GM23338 (cell line): ENCODE measurements around the gene PTTG1IP. TPM values are rescaled to one million over a fixed set of nuclear protein-coding genes. Genes with fewer than 3 reads are reported as not detected.

Experiments used
- ATAC-seq: fragments of 200-7000 bp; cut with Tn5 transposase; 3 replicates; pipeline ENCODE4 v1.9.1; 2020
- DNase-seq: peaks from one replicate; pipeline ENCODE4 v3.0.0-alpha.2; 2015; ENCODE audit warnings: low spot score
- H2AFZ ChIP-seq: fragments of 200-600 bp; sonication (generic); 2 replicates; pipeline ENCODE4 v1.8.0; 2016; ENCODE audit warnings: antibody characterized with exemption, mild to moderate bottlenecking, moderate library complexity
- H3F3A ChIP-seq: fragments of 200-600 bp; sonication (generic); replicated peaks from 2 replicates; pipeline ENCODE4 v1.8.0; 2017; ENCODE audit warnings: antibody characterized with exemption, mixed run types, low read depth
- H3K27ac ChIP-seq: fragments of 200-600 bp; sonication (generic); 2 replicates; pipeline ENCODE4 v1.6.1; 2016; ENCODE audit warnings: low read depth
- H3K27me3 ChIP-seq: fragments of 200-600 bp; sonication (generic); 2 replicates; pipeline ENCODE4 v1.8.0; 2016; ENCODE audit warnings: mild to moderate bottlenecking, mixed run types, moderate library complexity; ENCODE audit not compliant: insufficient read depth
- H3K36me3 ChIP-seq: fragments of 200-600 bp; sonication (generic); 2 replicates; pipeline ENCODE4 v1.8.0; 2016; ENCODE audit warnings: mild to moderate bottlenecking; ENCODE audit not compliant: insufficient read depth
- H3K4me1 ChIP-seq: fragments of 200-600 bp; sonication (generic); 2 replicates; pipeline ENCODE4 v1.8.0; 2016; ENCODE audit warnings: mild to moderate bottlenecking, moderate library complexity; ENCODE audit not compliant: insufficient read depth
- H3K4me2 ChIP-seq: fragments of 200-600 bp; sonication (generic); 2 replicates; pipeline ENCODE4 v1.7.1; 2017; ENCODE audit warnings: mixed run types
- H3K4me3 ChIP-seq: fragments of 200-600 bp; sonication (generic); 2 replicates; pipeline ENCODE4 v1.6.1; 2016; ENCODE audit warnings: mixed run types
- H3K79me2 ChIP-seq: fragments of 200-600 bp; sonication (generic); replicated peaks from 2 replicates; pipeline ENCODE4 v1.8.0; 2017; ENCODE audit warnings: mild to moderate bottlenecking; ENCODE audit not compliant: insufficient read depth
- H3K9me2 ChIP-seq: fragments of 200-600 bp; sonication (generic); 2 replicates; pipeline ENCODE4 v1.8.0; 2017; ENCODE audit not compliant: insufficient read depth
- H4K20me1 ChIP-seq: fragments of 200-600 bp; sonication (generic); replicated peaks from 2 replicates; pipeline ENCODE4 v1.8.0; 2017; ENCODE audit warnings: mild to moderate bottlenecking; ENCODE audit not compliant: insufficient read depth
- H3K27ac Mint-ChIP-seq: 2 replicates; pipeline ENCODE4 v1.8.0; 2020; ENCODE audit warnings: inconsistent platforms, mild to moderate bottlenecking, moderate library complexity, mixed read lengths
- H3K27me3 Mint-ChIP-seq: 3 replicates; pipeline ENCODE4 v1.8.0; 2022; ENCODE audit warnings: low read depth, mild to moderate bottlenecking, moderate library complexity, mixed read lengths, inconsistent platforms; ENCODE audit not compliant: insufficient read depth, poor library complexity
- H3K36me3 Mint-ChIP-seq: 3 replicates; pipeline ENCODE4 v1.8.0; 2021; ENCODE audit warnings: low read depth, mild to moderate bottlenecking, inconsistent platforms, moderate library complexity, mixed read lengths
- H3K4me1 Mint-ChIP-seq: 3 replicates; pipeline ENCODE4 v1.8.0; 2020; ENCODE audit warnings: mild to moderate bottlenecking, inconsistent platforms, mixed read lengths
- H3K4me3 Mint-ChIP-seq: 3 replicates; pipeline ENCODE4 v1.8.0; 2021; ENCODE audit warnings: moderate library complexity, mild to moderate bottlenecking, inconsistent platforms, mixed read lengths
- H3K9me3 Mint-ChIP-seq: 3 replicates; pipeline ENCODE4 v1.8.0; 2020; ENCODE audit warnings: moderate library complexity, mild to moderate bottlenecking, inconsistent platforms, mixed read lengths
- CREB1 ChIP-seq: fragments of 250-450 bp; sonication (Bioruptor Pico); IDR thresholded peaks from 2 replicates; pipeline ENCODE4 v1.5.0; 2020; ENCODE audit warnings: low read depth, mild to moderate bottlenecking, moderate library complexity
- EZH2 ChIP-seq: fragments of 200-600 bp; sonication (generic); IDR thresholded peaks from one replicate; pipeline ENCODE4 v1.8.0; 2017; ENCODE audit warnings: antibody characterized with exemption, mild to moderate bottlenecking, low read depth; ENCODE audit not compliant: unreplicated experiment
- EZH2phosphoT487 ChIP-seq: fragments of 200-600 bp; sonication (generic); IDR thresholded peaks from one replicate; pipeline ENCODE4 v1.8.1; 2018; ENCODE audit warnings: antibody characterized with exemption; ENCODE audit not compliant: unreplicated experiment
- JUNB ChIP-seq: IDR thresholded peaks from one replicate; pipeline ENCODE4 v1.6.1; 2016; ENCODE audit warnings: antibody characterized with exemption; ENCODE audit not compliant: unreplicated experiment
- NANOG ChIP-seq: IDR thresholded peaks from 2 replicates; pipeline ENCODE4 v1.6.1; 2016; ENCODE audit warnings: antibody characterized with exemption, borderline replicate concordance
- POLR2AphosphoS5 ChIP-seq: IDR thresholded peaks from 2 replicates; pipeline ENCODE4 v1.6.1; 2016; ENCODE audit warnings: antibody characterized with exemption, low read depth
- STAT1 ChIP-seq: IDR thresholded peaks from one replicate; pipeline ENCODE4 v1.6.1; 2016; ENCODE audit warnings: antibody characterized with exemption; ENCODE audit not compliant: unreplicated experiment
- ZNF114 ChIP-seq: fragments of 250-450 bp; sonication (Bioruptor Pico); IDR thresholded peaks from 2 replicates; pipeline ENCODE4 v1.5.0; 2020; ENCODE audit warnings: mild to moderate bottlenecking, moderate library complexity
- ZNF331 ChIP-seq: fragments of 250-450 bp; sonication (Bioruptor Pico); IDR thresholded peaks from 2 replicates; pipeline ENCODE4 v1.5.0; 2020; ENCODE audit warnings: low read depth, mild to moderate bottlenecking, moderate library complexity
- polyA plus RNA-seq: library from polyadenylated mRNA; unstranded; fragments of >200 nt; fragmentation: Nextera tagmentation; extraction: Ambion mirVana; gene quantifications from 2 replicates; pipeline ENCODE4 v1.2.1, GENCODE V29; 2016
- total RNA-seq: library from RNA; depleted of rRNA; stranded (reverse); fragments of >200 nt; shearing (Covaris generic); gene quantifications from 2 replicates; pipeline ENCODE4 v1.2.3, GENCODE V29; 2014
- TF ChIP-seq, protein P1 (sequence below): IDR thresholded peaks from one replicate; pipeline ENCODE4 v1.6.1; 2018; ENCODE audit warnings: antibody characterized with exemption; ENCODE audit not compliant: unreplicated experiment
- TF ChIP-seq, protein P2 (sequence below): IDR thresholded peaks from 2 replicates; pipeline ENCODE4 v1.6.1; 2016; ENCODE audit warnings: antibody characterized with exemption
- TF ChIP-seq, protein P3 (sequence below), 2 experiments: fragments of 200-600 bp in 1 of 2; sonication (generic) in 1 of 2; conservative IDR thresholded peaks; 2 replicates each; pipeline versions ENCODE4 v1.5.1 to v1.6.1; 2016 to 2017; ENCODE audit warnings: antibody characterized with exemption in 2 of 2, low read depth in 2 of 2, mild to moderate bottlenecking in 2 of 2, moderate library complexity in 1 of 2

PTTG1IP gene
- total and polyA plus RNA-seq, 2 experiments from 2014 or later, result 99.9 to 172 TPM

DNA sequence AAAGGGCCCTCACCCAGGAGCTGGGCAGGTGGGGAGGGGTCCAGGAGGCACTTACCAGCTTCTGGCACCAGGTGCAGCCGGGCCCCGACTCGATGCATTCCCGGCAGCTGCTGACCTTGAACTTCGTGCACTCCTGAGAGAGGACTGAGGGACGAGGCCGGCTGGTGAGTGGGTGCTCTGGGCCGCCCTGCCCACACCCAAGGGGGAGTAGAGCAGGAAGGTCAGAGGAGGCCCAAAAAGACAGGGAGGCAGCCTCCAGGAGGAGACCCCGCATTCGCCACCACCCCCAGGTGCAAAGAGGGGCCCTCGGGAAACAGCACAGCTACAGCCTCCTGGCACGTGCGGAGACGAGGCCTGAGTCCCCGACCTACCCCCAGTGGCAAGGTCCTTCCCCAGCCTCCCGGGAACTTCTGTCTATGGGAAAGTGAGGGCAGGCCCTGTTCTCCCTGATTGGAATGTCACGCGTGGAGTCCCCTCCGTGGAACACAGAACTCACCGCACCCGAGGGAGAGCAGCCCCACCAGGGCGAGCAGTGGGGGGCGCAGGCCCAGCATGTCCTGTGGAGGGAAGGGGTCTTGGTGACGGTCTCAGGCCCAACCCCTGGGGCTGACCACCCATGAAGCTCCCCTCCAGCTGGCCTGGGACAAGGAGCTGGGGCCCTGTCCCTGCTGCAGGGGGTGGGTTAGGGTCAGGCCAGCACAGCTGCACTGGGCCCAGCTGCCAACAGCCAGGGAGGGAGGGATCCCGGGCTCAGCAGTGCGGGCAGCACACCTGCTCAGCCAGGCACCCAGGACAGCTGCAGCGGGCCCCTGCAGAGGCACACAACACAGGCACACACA is 37.0 kb upstream of the PTTG1IP start:
- Histone ChIP-seq H3K4me3 (no peak overlapping the region), H3K79me2 (no peaks in the 10 kb centered on the region), H3F3A (no peaks in the 10 kb centered on the region), H3K4me1 (no peaks in the 10 kb centered on the region), H3K36me3 (no peaks in the 10 kb centered on the region), H2AFZ (no peak overlapping the region), H4K20me1 (no peaks in the 10 kb centered on the region), H3K27ac (no peak overlapping the region), H3K4me2 (no peak overlapping the region), H3K9me2 (no peaks in the 10 kb centered on the region), H3K27me3 (no peaks in the 10 kb centered on the region)
- DNase-seq (no peak), ATAC-seq (no peak)
- no peak for TF ChIP-seq EZH2phosphoT487
- TF ChIP-seq JUNB, result no peak
- no peak for TF ChIP-seq POLR2AphosphoS5
- H3K9me3 Mint-ChIP-seq, result no peaks in the 10 kb centered on the region; the same call in 2 of the 3 replicates
- no peak overlapping the region for H3K4me3 Mint-ChIP-seq
- H3K27me3 Mint-ChIP-seq, result peaks cover 38% of the 10 kb centered on the region
- H3K4me1 Mint-ChIP-seq, result peaks cover 11% of the 10 kb centered on the region
- no peaks in the 10 kb centered on the region for H3K36me3 Mint-ChIP-seq
- H3K27ac Mint-ChIP-seq, result no peak overlapping the region

DNA sequence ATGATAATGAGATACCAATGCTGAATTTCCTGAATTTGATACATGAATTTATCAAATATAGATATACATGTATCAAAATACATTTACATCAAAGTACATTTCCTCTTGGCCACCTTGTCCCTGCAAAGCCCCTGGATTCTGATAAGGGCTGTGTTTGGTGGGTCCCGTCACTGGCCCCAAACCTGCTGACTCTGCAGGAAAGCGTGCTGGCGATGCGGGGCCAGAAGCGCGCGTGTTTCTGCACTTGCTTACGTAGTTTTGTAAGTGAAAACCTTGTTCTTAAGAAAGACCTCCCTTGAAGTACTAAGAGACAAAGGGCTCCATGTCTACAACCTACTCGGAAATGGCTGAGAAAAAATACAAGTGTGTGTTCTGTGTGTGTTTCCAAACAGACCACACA is 36.2 kb upstream of the PTTG1IP start:
- Histone ChIP-seq H3K4me1 (no peaks in the 10 kb centered on the region), H2AFZ (no peak overlapping the region), H3K4me2 (no peak overlapping the region), H3K79me2 (no peaks in the 10 kb centered on the region), H3K4me3 (no peak overlapping the region), H3K36me3 (no peaks in the 10 kb centered on the region), H3K27ac (no peak overlapping the region), H3K27me3 (no peaks in the 10 kb centered on the region), H3K9me2 (no peaks in the 10 kb centered on the region), H3F3A (no peaks in the 10 kb centered on the region), H4K20me1 (no peaks in the 10 kb centered on the region)
- DNase-seq (no peak), ATAC-seq (no peak)
- Mint-ChIP-seq H3K36me3 (no peaks in the 10 kb centered on the region), H3K9me3 (no peaks in the 10 kb centered on the region; the same call in 1 of the 3 replicates), H3K4me3 (no peak overlapping the region), H3K4me1 (peaks cover 11% of the 10 kb centered on the region), H3K27me3 (peaks cover 33% of the 10 kb centered on the region), H3K27ac (no peak overlapping the region)
- TF ChIP-seq STAT1, result no peak
- no peak for TF ChIP-seq EZH2
- no peak for TF ChIP-seq ZNF331 (CRISPR knock-in tag)
- TF ChIP-seq, protein P1, sequence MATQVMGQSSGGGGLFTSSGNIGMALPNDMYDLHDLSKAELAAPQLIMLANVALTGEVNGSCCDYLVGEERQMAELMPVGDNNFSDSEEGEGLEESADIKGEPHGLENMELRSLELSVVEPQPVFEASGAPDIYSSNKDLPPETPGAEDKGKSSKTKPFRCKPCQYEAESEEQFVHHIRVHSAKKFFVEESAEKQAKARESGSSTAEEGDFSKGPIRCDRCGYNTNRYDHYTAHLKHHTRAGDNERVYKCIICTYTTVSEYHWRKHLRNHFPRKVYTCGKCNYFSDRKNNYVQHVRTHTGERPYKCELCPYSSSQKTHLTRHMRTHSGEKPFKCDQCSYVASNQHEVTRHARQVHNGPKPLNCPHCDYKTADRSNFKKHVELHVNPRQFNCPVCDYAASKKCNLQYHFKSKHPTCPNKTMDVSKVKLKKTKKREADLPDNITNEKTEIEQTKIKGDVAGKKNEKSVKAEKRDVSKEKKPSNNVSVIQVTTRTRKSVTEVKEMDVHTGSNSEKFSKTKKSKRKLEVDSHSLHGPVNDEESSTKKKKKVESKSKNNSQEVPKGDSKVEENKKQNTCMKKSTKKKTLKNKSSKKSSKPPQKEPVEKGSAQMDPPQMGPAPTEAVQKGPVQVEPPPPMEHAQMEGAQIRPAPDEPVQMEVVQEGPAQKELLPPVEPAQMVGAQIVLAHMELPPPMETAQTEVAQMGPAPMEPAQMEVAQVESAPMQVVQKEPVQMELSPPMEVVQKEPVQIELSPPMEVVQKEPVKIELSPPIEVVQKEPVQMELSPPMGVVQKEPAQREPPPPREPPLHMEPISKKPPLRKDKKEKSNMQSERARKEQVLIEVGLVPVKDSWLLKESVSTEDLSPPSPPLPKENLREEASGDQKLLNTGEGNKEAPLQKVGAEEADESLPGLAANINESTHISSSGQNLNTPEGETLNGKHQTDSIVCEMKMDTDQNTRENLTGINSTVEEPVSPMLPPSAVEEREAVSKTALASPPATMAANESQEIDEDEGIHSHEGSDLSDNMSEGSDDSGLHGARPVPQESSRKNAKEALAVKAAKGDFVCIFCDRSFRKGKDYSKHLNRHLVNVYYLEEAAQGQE, result no peak
- no peak for TF ChIP-seq NANOG
- no peak for TF ChIP-seq ZNF114
- no peak for TF ChIP-seq CREB1
- TF ChIP-seq POLR2AphosphoS5, result no peak
- no peak for TF ChIP-seq JUNB
- TF ChIP-seq, protein P2, sequence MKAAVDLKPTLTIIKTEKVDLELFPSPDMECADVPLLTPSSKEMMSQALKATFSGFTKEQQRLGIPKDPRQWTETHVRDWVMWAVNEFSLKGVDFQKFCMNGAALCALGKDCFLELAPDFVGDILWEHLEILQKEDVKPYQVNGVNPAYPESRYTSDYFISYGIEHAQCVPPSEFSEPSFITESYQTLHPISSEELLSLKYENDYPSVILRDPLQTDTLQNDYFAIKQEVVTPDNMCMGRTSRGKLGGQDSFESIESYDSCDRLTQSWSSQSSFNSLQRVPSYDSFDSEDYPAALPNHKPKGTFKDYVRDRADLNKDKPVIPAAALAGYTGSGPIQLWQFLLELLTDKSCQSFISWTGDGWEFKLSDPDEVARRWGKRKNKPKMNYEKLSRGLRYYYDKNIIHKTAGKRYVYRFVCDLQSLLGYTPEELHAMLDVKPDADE, result no peak
- TF ChIP-seq, protein P3, sequence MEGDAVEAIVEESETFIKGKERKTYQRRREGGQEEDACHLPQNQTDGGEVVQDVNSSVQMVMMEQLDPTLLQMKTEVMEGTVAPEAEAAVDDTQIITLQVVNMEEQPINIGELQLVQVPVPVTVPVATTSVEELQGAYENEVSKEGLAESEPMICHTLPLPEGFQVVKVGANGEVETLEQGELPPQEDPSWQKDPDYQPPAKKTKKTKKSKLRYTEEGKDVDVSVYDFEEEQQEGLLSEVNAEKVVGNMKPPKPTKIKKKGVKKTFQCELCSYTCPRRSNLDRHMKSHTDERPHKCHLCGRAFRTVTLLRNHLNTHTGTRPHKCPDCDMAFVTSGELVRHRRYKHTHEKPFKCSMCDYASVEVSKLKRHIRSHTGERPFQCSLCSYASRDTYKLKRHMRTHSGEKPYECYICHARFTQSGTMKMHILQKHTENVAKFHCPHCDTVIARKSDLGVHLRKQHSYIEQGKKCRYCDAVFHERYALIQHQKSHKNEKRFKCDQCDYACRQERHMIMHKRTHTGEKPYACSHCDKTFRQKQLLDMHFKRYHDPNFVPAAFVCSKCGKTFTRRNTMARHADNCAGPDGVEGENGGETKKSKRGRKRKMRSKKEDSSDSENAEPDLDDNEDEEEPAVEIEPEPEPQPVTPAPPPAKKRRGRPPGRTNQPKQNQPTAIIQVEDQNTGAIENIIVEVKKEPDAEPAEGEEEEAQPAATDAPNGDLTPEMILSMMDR (conservative IDR thresholded peaks at IDR 0.05; ENCODE audit: low read depth in 2 of 2), result no peak
